ENCODE measurements around the gene AMBRA1.

Gene AMBRA1

GRCh38 chr11:46505741-46506482, 87.9 kb downstream of the AMBRA1 start:
- DNase-seq (ENCODE audit: low read depth), result no peak

- no peak for DNase-seq (ENCODE audit: low read depth)
Measured at GRCh38 chr11:46504817-46505613, 88.8 kb downstream of the AMBRA1 start.

- DNase-seq (ENCODE audit: low read depth), result no peak
Measured at GRCh38 chr11:46499821-46500220, 94.0 kb downstream of the AMBRA1 start.

GRCh38 chr11:46498968-46499367, 94.9 kb downstream of the AMBRA1 start:
- no peak for DNase-seq (ENCODE audit: low read depth)

GRCh38 chr11:46498179-46498578, 95.6 kb downstream of the AMBRA1 start:
- no peak for DNase-seq (ENCODE audit: low read depth)

GRCh38 chr11:46497498-46497897, 96.3 kb downstream of the AMBRA1 start:
- DNase-seq (ENCODE audit: low read depth), result no peak

- DNase-seq (ENCODE audit: low read depth), result no peak
Measured at GRCh38 chr11:46493791-46494190, 100.0 kb downstream of the AMBRA1 start.

GRCh38 chr11:46492532-46492931, 101.3 kb downstream of the AMBRA1 start:
- DNase-seq (ENCODE audit: low read depth), result no peak

- DNase-seq (ENCODE audit: low read depth), result no peak
Measured at GRCh38 chr11:46491661-46492330, 102.0 kb downstream of the AMBRA1 start.

GRCh38 chr11:46490666-46491065, 103.2 kb downstream of the AMBRA1 start:
- no peak for DNase-seq (ENCODE audit: low read depth)

GRCh38 chr11:46489656-46490560, 103.9 kb downstream of the AMBRA1 start:
- peak; percentile 57 for DNase-seq (ENCODE audit: low read depth)

GRCh38 chr11:46485856-46486443, 107.9 kb downstream of the AMBRA1 start:
- no peak for DNase-seq (ENCODE audit: low read depth)

GRCh38 chr11:46484101-46484500, 109.7 kb downstream of the AMBRA1 start:
- DNase-seq (ENCODE audit: low read depth), result no peak

- DNase-seq (ENCODE audit: low read depth), result no peak
Measured at GRCh38 chr11:46480909-46481308, 112.9 kb downstream of the AMBRA1 start.

- DNase-seq (ENCODE audit: low read depth), result no peak
Measured at GRCh38 chr11:46480166-46480726, 113.6 kb downstream of the AMBRA1 start.

- no peak for DNase-seq (ENCODE audit: low read depth)
Measured at GRCh38 chr11:46479601-46480000, 114.2 kb downstream of the AMBRA1 start.

- no peak for DNase-seq (ENCODE audit: low read depth)
Measured at GRCh38 chr11:46478196-46478595, 115.6 kb downstream of the AMBRA1 start.

- no peak for DNase-seq (ENCODE audit: low read depth)
Measured at GRCh38 chr11:46477136-46477535, 116.7 kb downstream of the AMBRA1 start.

- no peak for DNase-seq (ENCODE audit: low read depth)
Measured at GRCh38 chr11:46475926-46476545, 117.8 kb downstream of the AMBRA1 start.

GRCh38 chr11:46475051-46475925, 118.5 kb downstream of the AMBRA1 start:
- no peak for DNase-seq (ENCODE audit: low read depth)

Data from fibroblast of the conjunctiva (primary cell).